Measurements from ENCODE around the gene WASL. TPM values are rescaled to one million over a fixed set of nuclear protein-coding genes. Genes with fewer than 3 reads are reported as not detected.

WASL gene
- total RNA-seq, 2 donors from 2014 or later: 35.1 to 36.7 TPM

- no peaks in the 10 kb centered on the region for H3K9me3 Mint-ChIP-seq
- no peak overlapping the region for H3K4me3 Mint-ChIP-seq
- no peak for TF ChIP-seq CTCF (conservative IDR thresholded peaks at IDR 0.05)
- H3K4me1 Mint-ChIP-seq: peaks cover 11% of the 10 kb centered on the region
- no peaks in the 10 kb centered on the region for H3K36me3 Mint-ChIP-seq (ENCODE audit: low read depth)
- Histone ChIP-seq H3K9ac (ENCODE audit: extremely low read depth, low read length, poor library complexity, severe bottlenecking) (no peak overlapping the region), H3K9me3 (ENCODE audit: control insufficient read depth, low read length) (no peaks in the 10 kb centered on the region), H3K4me3 (ENCODE audit: low read length) (no peak overlapping the region), H3K27me3 (ENCODE audit: control insufficient read depth, insufficient read depth, low read length, poor library complexity, severe bottlenecking) (no peaks in the 10 kb centered on the region), H3K4me1 (ENCODE audit: control insufficient read depth, insufficient read depth, low read length) (no peaks in the 10 kb centered on the region), H3K36me3 (ENCODE audit: control insufficient read depth, insufficient read depth, low read length) (peaks cover 16% of the 10 kb centered on the region), H3K27ac (ENCODE audit: low read depth, low read length) (no peak overlapping the region)
- 95% methylated on average over 3 of the region's 3 CpGs; no CpG with 5 or more reads in 1 of the 2 experiments for WGBS, 2 experiments (ENCODE audit: insufficient coverage in 1 of 2, insufficient read length in 1 of 2)
- DNase-seq: no peak
- H3K27ac Mint-ChIP-seq: no peak overlapping the region
- H3K27me3 Mint-ChIP-seq (ENCODE audit: insufficient read depth): peaks cover 4% of the 10 kb centered on the region
These were observed 74.9 kb downstream of the WASL start for GRCh38 chr7:123673752-123674398.

- Mint-ChIP-seq H3K9me3 (no peaks in the 10 kb centered on the region), H3K27ac (no peak overlapping the region), H3K4me3 (no peak overlapping the region), H3K36me3 (ENCODE audit: low read depth) (no peaks in the 10 kb centered on the region), H3K4me1 (peaks cover 11% of the 10 kb centered on the region), H3K27me3 (ENCODE audit: insufficient read depth) (peaks cover 4% of the 10 kb centered on the region)
- Histone ChIP-seq H3K4me1 (ENCODE audit: control insufficient read depth, insufficient read depth, low read length) (no peaks in the 10 kb centered on the region), H3K36me3 (ENCODE audit: control insufficient read depth, insufficient read depth, low read length) (peaks cover 9% of the 10 kb centered on the region), H3K9ac (ENCODE audit: extremely low read depth, low read length, poor library complexity, severe bottlenecking) (no peak overlapping the region), H3K4me3 (ENCODE audit: low read length) (no peak overlapping the region), H3K27ac (ENCODE audit: low read depth, low read length) (no peak overlapping the region), H3K9me3 (ENCODE audit: control insufficient read depth, low read length) (no peaks in the 10 kb centered on the region), H3K27me3 (ENCODE audit: control insufficient read depth, insufficient read depth, low read length, poor library complexity, severe bottlenecking) (no peaks in the 10 kb centered on the region)
- TF ChIP-seq CTCF (conservative IDR thresholded peaks at IDR 0.05): no peak
- no peak for DNase-seq
- WGBS, 2 experiments (ENCODE audit: insufficient coverage in 1 of 2, insufficient read length in 1 of 2): 96 to 97% methylated on average over 3 to 5 of the region's 5 CpGs
These were observed 75.6 kb downstream of the WASL start for GRCh38 chr7:123673137-123673732.

GRCh38 chr7:123669485-123669884, 79.3 kb downstream of the WASL start:
- no peaks in the 10 kb centered on the region for H3K36me3 Mint-ChIP-seq (ENCODE audit: low read depth)
- DNase-seq: no peak

More at GRCh38 chr7:123669485-123669884, 79.3 kb downstream of the WASL start:
- Histone ChIP-seq H3K27ac (ENCODE audit: low read depth, low read length) (no peak overlapping the region), H3K9ac (ENCODE audit: extremely low read depth, low read length, poor library complexity, severe bottlenecking) (no peak overlapping the region), H3K36me3 (ENCODE audit: control insufficient read depth, insufficient read depth, low read length) (no peaks in the 10 kb centered on the region), H3K4me1 (ENCODE audit: control insufficient read depth, insufficient read depth, low read length) (no peaks in the 10 kb centered on the region), H3K4me3 (ENCODE audit: low read length) (no peak overlapping the region), H3K27me3 (ENCODE audit: control insufficient read depth, insufficient read depth, low read length, poor library complexity, severe bottlenecking) (no peaks in the 10 kb centered on the region), H3K9me3 (ENCODE audit: control insufficient read depth, low read length) (no peaks in the 10 kb centered on the region)
- Mint-ChIP-seq H3K27ac (no peak overlapping the region), H3K4me1 (peaks cover 14% of the 10 kb centered on the region), H3K27me3 (ENCODE audit: insufficient read depth) (peaks cover 4% of the 10 kb centered on the region), H3K4me3 (no peak overlapping the region), H3K9me3 (no peaks in the 10 kb centered on the region)
- WGBS, 2 experiments (ENCODE audit: insufficient coverage in 1 of 2, insufficient read length in 1 of 2): 95 to 97% methylated on average over 7 of the region's 7 CpGs
- TF ChIP-seq CTCF (conservative IDR thresholded peaks at IDR 0.05): no peak
